Kidney epithelial cell (primary cell): Measurements from ENCODE around the gene OLAH. TPM values are rescaled to one million over a fixed set of nuclear protein-coding genes. Genes with fewer than 3 reads are reported as not detected.

Experiments
- DNase-seq: peaks from one replicate; pipeline ENCODE4 v3.0.0-alpha.2; 2010; ENCODE audit warnings: low read depth
- H3K27me3 ChIP-seq: 2 replicates; pipeline ENCODE4 v1.6.0; 2011; ENCODE audit warnings: low read length; ENCODE audit not compliant: control insufficient read depth, insufficient read depth
- H3K36me3 ChIP-seq: 2 replicates; pipeline ENCODE4 v1.5.1; 2011; ENCODE audit warnings: low read length; ENCODE audit not compliant: control insufficient read depth, insufficient read depth
- H3K4me3 ChIP-seq: 2 replicates; pipeline ENCODE4 v1.5.1; 2011; ENCODE audit warnings: low read depth, mild to moderate bottlenecking, control low read depth, low read length
- CTCF ChIP-seq: IDR thresholded peaks from 2 replicates; pipeline ENCODE4 v1.5.1; 2011; ENCODE audit warnings: mild to moderate bottlenecking, moderate library complexity, low read length, control low read depth, inconsistent platforms; ENCODE audit not compliant: insufficient read depth, poor library complexity, severe bottlenecking
- total RNA-seq: library from RNA; depleted of rRNA; stranded (reverse); fragments of >200 nt; gene quantifications from 2 replicates; pipeline ENCODE4 v1.2.3, GENCODE V29; 2015

The OLAH gene
- total RNA-seq, 1 donor from 2014 or later, result 8.4 TPM

- no peak for DNase-seq
Observed at GRCh38 chr10:15112657-15113056, 68.9 kb downstream of the OLAH start.

GRCh38 chr10:15113766-15114165, 70.0 kb downstream of the OLAH start:
- no peaks in the 10 kb centered on the region for H3K36me3 ChIP-seq
- no peak overlapping the region for H3K4me3 ChIP-seq
- TF ChIP-seq CTCF, result no peak
- no peaks in the 10 kb centered on the region for H3K27me3 ChIP-seq
- no peak for DNase-seq

More at GRCh38 chr10:15112657-15113056, 68.9 kb downstream of the OLAH start:
- H3K36me3 ChIP-seq, result no peaks in the 10 kb centered on the region
- no peak for TF ChIP-seq CTCF
- no peaks in the 10 kb centered on the region for H3K27me3 ChIP-seq
- no peak overlapping the region for H3K4me3 ChIP-seq

GRCh38 chr10:15116225-15116624, 72.5 kb downstream of the OLAH start:
- Histone ChIP-seq H3K4me3 (no peak overlapping the region), H3K27me3 (no peaks in the 10 kb centered on the region), H3K36me3 (no peaks in the 10 kb centered on the region)
- no peak for TF ChIP-seq CTCF
- DNase-seq, result no peak

- no peaks in the 10 kb centered on the region for H3K27me3 ChIP-seq
- no peak overlapping the region for H3K4me3 ChIP-seq
- H3K36me3 ChIP-seq, result no peaks in the 10 kb centered on the region
- TF ChIP-seq CTCF, result no peak
- DNase-seq, result no peak
Observed at GRCh38 chr10:15118615-15119014, 74.9 kb downstream of the OLAH start.

- no peaks in the 10 kb centered on the region for H3K27me3 ChIP-seq
- no peak overlapping the region for H3K4me3 ChIP-seq
- TF ChIP-seq CTCF, result no peak
- no peak for DNase-seq
- H3K36me3 ChIP-seq, result no peaks in the 10 kb centered on the region
Observed at GRCh38 chr10:15120523-15120922, 76.8 kb downstream of the OLAH start.

- Histone ChIP-seq H3K27me3 (no peaks in the 10 kb centered on the region), H3K36me3 (no peaks in the 10 kb centered on the region), H3K4me3 (no peak overlapping the region)
- no peak for TF ChIP-seq CTCF
- no peak for DNase-seq
Observed at GRCh38 chr10:15121707-15122106, 78.0 kb downstream of the OLAH start.
